ENCODE data around the gene SH3D21.
A peak's percentile ranks its signal among the peaks of the same experiment; 100 is the strongest.

The SH3D21 gene

GRCh38 chr1:36359383-36359782 is 53.2 kb downstream of the SH3D21 start:
- no peak for DNase-seq (ENCODE audit: low read depth)

- DNase-seq (ENCODE audit: low read depth), result peak; percentile 54
These were observed 53.9 kb downstream of the SH3D21 start for GRCh38 chr1:36359911-36360550.

- DNase-seq (ENCODE audit: low read depth), result peak; percentile 50
These were observed 59.2 kb downstream of the SH3D21 start for GRCh38 chr1:36365381-36365780.

GRCh38 chr1:36366091-36366661 is 60.0 kb downstream of the SH3D21 start:
- DNase-seq (ENCODE audit: low read depth), result peak; percentile 25

GRCh38 chr1:36367066-36367465 is 60.9 kb downstream of the SH3D21 start:
- DNase-seq (ENCODE audit: low read depth), result no peak

DNA sequence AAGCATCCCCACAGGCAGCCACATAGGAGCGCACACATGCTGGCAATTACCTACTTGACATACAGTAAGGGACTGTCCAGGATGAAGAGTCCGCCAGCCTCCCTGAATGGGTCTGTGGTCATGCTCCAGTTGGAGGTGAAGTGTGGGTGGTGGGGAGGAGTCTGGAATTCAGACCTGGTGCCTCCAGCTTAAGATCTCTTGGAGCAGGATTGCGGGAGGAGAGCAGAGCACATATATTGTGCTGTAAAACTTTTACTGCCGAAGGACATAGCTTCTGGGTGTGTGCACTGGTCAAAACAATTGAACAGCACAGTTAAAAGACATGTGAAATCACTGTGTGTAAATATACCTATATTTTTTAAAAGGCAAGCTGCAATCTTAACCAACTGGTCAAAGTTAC is 61.6 kb downstream of the SH3D21 start:
- no peak for DNase-seq (ENCODE audit: low read depth)

GRCh38 chr1:36369061-36369861 is 63.1 kb downstream of the SH3D21 start:
- peak; percentile 46 for DNase-seq (ENCODE audit: low read depth)

All from amniotic epithelial cell (primary cell).